GM23338 (cell line): ENCODE results near the gene CASP8. TPM values are rescaled to one million over a fixed set of nuclear protein-coding genes. Genes with fewer than 3 reads are reported as not detected.

ENCODE experiments used
- ATAC-seq: fragments of 200-7000 bp; cut with Tn5 transposase; 3 replicates; pipeline ENCODE4 v1.9.1; 2020
- DNase-seq: peaks from one replicate; pipeline ENCODE4 v3.0.0-alpha.2; 2015; ENCODE audit warnings: low spot score
- H2AFZ ChIP-seq: fragments of 200-600 bp; sonication (generic); 2 replicates; pipeline ENCODE4 v1.8.0; 2016; ENCODE audit warnings: antibody characterized with exemption, mild to moderate bottlenecking, moderate library complexity
- H3F3A ChIP-seq: fragments of 200-600 bp; sonication (generic); replicated peaks from 2 replicates; pipeline ENCODE4 v1.8.0; 2017; ENCODE audit warnings: antibody characterized with exemption, mixed run types, low read depth
- H3K27ac ChIP-seq: fragments of 200-600 bp; sonication (generic); 2 replicates; pipeline ENCODE4 v1.6.1; 2016; ENCODE audit warnings: low read depth
- H3K27me3 ChIP-seq: fragments of 200-600 bp; sonication (generic); 2 replicates; pipeline ENCODE4 v1.8.0; 2016; ENCODE audit warnings: mild to moderate bottlenecking, mixed run types, moderate library complexity; ENCODE audit not compliant: insufficient read depth
- H3K36me3 ChIP-seq: fragments of 200-600 bp; sonication (generic); 2 replicates; pipeline ENCODE4 v1.8.0; 2016; ENCODE audit warnings: mild to moderate bottlenecking; ENCODE audit not compliant: insufficient read depth
- H3K4me1 ChIP-seq: fragments of 200-600 bp; sonication (generic); 2 replicates; pipeline ENCODE4 v1.8.0; 2016; ENCODE audit warnings: mild to moderate bottlenecking, moderate library complexity; ENCODE audit not compliant: insufficient read depth
- H3K4me2 ChIP-seq: fragments of 200-600 bp; sonication (generic); 2 replicates; pipeline ENCODE4 v1.7.1; 2017; ENCODE audit warnings: mixed run types
- H3K4me3 ChIP-seq: fragments of 200-600 bp; sonication (generic); 2 replicates; pipeline ENCODE4 v1.6.1; 2016; ENCODE audit warnings: mixed run types
- H3K79me2 ChIP-seq: fragments of 200-600 bp; sonication (generic); replicated peaks from 2 replicates; pipeline ENCODE4 v1.8.0; 2017; ENCODE audit warnings: mild to moderate bottlenecking; ENCODE audit not compliant: insufficient read depth
- H3K9me2 ChIP-seq: fragments of 200-600 bp; sonication (generic); 2 replicates; pipeline ENCODE4 v1.8.0; 2017; ENCODE audit not compliant: insufficient read depth
- H4K20me1 ChIP-seq: fragments of 200-600 bp; sonication (generic); replicated peaks from 2 replicates; pipeline ENCODE4 v1.8.0; 2017; ENCODE audit warnings: mild to moderate bottlenecking; ENCODE audit not compliant: insufficient read depth
- H3K27ac Mint-ChIP-seq: 2 replicates; pipeline ENCODE4 v1.8.0; 2020; ENCODE audit warnings: inconsistent platforms, mild to moderate bottlenecking, moderate library complexity, mixed read lengths
- H3K27me3 Mint-ChIP-seq: 3 replicates; pipeline ENCODE4 v1.8.0; 2022; ENCODE audit warnings: low read depth, mild to moderate bottlenecking, moderate library complexity, mixed read lengths, inconsistent platforms; ENCODE audit not compliant: insufficient read depth, poor library complexity
- H3K36me3 Mint-ChIP-seq: 3 replicates; pipeline ENCODE4 v1.8.0; 2021; ENCODE audit warnings: low read depth, mild to moderate bottlenecking, inconsistent platforms, moderate library complexity, mixed read lengths
- H3K4me1 Mint-ChIP-seq: 3 replicates; pipeline ENCODE4 v1.8.0; 2020; ENCODE audit warnings: mild to moderate bottlenecking, inconsistent platforms, mixed read lengths
- H3K4me3 Mint-ChIP-seq: 3 replicates; pipeline ENCODE4 v1.8.0; 2021; ENCODE audit warnings: moderate library complexity, mild to moderate bottlenecking, inconsistent platforms, mixed read lengths
- H3K9me3 Mint-ChIP-seq: 3 replicates; pipeline ENCODE4 v1.8.0; 2020; ENCODE audit warnings: moderate library complexity, mild to moderate bottlenecking, inconsistent platforms, mixed read lengths
- CREB1 ChIP-seq: fragments of 250-450 bp; sonication (Bioruptor Pico); IDR thresholded peaks from 2 replicates; pipeline ENCODE4 v1.5.0; 2020; ENCODE audit warnings: low read depth, mild to moderate bottlenecking, moderate library complexity
- CTCF ChIP-seq, 2 experiments: fragments of 200-600 bp in 1 of 2; sonication (generic) in 1 of 2; conservative IDR thresholded peaks; 2 replicates each; pipeline versions ENCODE4 v1.5.1 to v1.6.1; 2016 to 2017; ENCODE audit warnings: antibody characterized with exemption in 2 of 2, low read depth in 2 of 2, mild to moderate bottlenecking in 2 of 2, moderate library complexity in 1 of 2
- ETS1 ChIP-seq: IDR thresholded peaks from 2 replicates; pipeline ENCODE4 v1.6.1; 2016; ENCODE audit warnings: antibody characterized with exemption
- EZH2 ChIP-seq: fragments of 200-600 bp; sonication (generic); IDR thresholded peaks from one replicate; pipeline ENCODE4 v1.8.0; 2017; ENCODE audit warnings: antibody characterized with exemption, mild to moderate bottlenecking, low read depth; ENCODE audit not compliant: unreplicated experiment
- EZH2phosphoT487 ChIP-seq: fragments of 200-600 bp; sonication (generic); IDR thresholded peaks from one replicate; pipeline ENCODE4 v1.8.1; 2018; ENCODE audit warnings: antibody characterized with exemption; ENCODE audit not compliant: unreplicated experiment
- JUNB ChIP-seq: IDR thresholded peaks from one replicate; pipeline ENCODE4 v1.6.1; 2016; ENCODE audit warnings: antibody characterized with exemption; ENCODE audit not compliant: unreplicated experiment
- NANOG ChIP-seq: IDR thresholded peaks from 2 replicates; pipeline ENCODE4 v1.6.1; 2016; ENCODE audit warnings: antibody characterized with exemption, borderline replicate concordance
- POLR2AphosphoS5 ChIP-seq: IDR thresholded peaks from 2 replicates; pipeline ENCODE4 v1.6.1; 2016; ENCODE audit warnings: antibody characterized with exemption, low read depth
- STAT1 ChIP-seq: IDR thresholded peaks from one replicate; pipeline ENCODE4 v1.6.1; 2016; ENCODE audit warnings: antibody characterized with exemption; ENCODE audit not compliant: unreplicated experiment
- ZNF114 ChIP-seq: fragments of 250-450 bp; sonication (Bioruptor Pico); IDR thresholded peaks from 2 replicates; pipeline ENCODE4 v1.5.0; 2020; ENCODE audit warnings: mild to moderate bottlenecking, moderate library complexity
- ZNF331 ChIP-seq: fragments of 250-450 bp; sonication (Bioruptor Pico); IDR thresholded peaks from 2 replicates; pipeline ENCODE4 v1.5.0; 2020; ENCODE audit warnings: low read depth, mild to moderate bottlenecking, moderate library complexity
- polyA plus RNA-seq: library from polyadenylated mRNA; unstranded; fragments of >200 nt; fragmentation: Nextera tagmentation; extraction: Ambion mirVana; gene quantifications from 2 replicates; pipeline ENCODE4 v1.2.1, GENCODE V29; 2016
- total RNA-seq: library from RNA; depleted of rRNA; stranded (reverse); fragments of >200 nt; shearing (Covaris generic); gene quantifications from 2 replicates; pipeline ENCODE4 v1.2.3, GENCODE V29; 2014
- TF ChIP-seq, protein P1 (sequence below): IDR thresholded peaks from one replicate; pipeline ENCODE4 v1.6.1; 2018; ENCODE audit warnings: antibody characterized with exemption; ENCODE audit not compliant: unreplicated experiment
- TF ChIP-seq, protein P2 (sequence below): fragments of 250-450 bp; sonication (Bioruptor Pico); IDR thresholded peaks from 2 replicates; pipeline ENCODE4 v1.5.0; 2020; ENCODE audit warnings: mild to moderate bottlenecking, moderate library complexity

CASP8 gene
- total and polyA plus RNA-seq, 2 experiments from 2014 or later, result 2.3 to 3.6 TPM

DNA sequence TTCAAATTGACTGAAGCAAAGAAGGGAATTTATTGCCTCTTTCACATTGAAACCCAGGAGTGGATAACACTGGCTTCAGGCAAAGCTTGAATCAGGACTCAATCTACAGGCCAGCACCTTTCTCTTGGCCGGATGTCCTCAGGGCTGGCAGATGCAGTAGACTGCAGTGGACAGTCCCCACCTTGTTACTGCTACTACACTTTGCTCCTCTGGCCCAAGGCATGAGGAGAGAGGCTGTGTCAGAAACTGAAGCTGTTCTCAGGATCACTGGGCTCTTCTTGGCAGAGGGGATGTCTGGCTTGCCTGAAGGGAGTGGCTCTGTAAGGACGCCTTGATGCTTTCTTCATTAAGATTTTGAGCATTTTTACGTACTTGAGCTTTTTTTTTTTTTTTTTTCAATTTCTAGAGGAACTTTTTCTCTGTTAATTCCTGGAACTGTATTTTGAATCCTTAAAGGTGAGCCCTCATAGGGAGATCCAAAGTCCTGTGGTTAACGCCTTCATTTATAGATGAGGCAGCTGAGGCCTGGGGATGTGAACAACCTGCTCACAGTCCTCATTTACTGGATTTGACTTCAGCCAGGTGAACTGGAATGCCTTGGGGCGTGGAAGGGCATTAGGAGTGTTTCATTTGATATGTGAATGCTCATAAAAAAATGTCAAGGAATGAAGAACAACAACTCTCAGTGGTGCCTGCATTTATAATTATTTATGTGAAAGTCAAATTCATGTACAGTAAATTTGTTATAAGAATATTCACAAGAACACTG is 40.8 kb upstream of the CASP8 start (continued):
- TF ChIP-seq CTCF (conservative IDR thresholded peaks at IDR 0.05; ENCODE audit: low read depth in 2 of 2) (no peak), ZNF114 (CRISPR knock-in tag) (no peak), CREB1 (CRISPR knock-in tag) (no peak), EZH2 (no peak), ZNF331 (no peak), ETS1 (no peak), POLR2AphosphoS5 (no peak), EZH2phosphoT487 (no peak), JUNB (no peak), NANOG (no peak), STAT1 (no peak)
- TF ChIP-seq, protein P1, sequence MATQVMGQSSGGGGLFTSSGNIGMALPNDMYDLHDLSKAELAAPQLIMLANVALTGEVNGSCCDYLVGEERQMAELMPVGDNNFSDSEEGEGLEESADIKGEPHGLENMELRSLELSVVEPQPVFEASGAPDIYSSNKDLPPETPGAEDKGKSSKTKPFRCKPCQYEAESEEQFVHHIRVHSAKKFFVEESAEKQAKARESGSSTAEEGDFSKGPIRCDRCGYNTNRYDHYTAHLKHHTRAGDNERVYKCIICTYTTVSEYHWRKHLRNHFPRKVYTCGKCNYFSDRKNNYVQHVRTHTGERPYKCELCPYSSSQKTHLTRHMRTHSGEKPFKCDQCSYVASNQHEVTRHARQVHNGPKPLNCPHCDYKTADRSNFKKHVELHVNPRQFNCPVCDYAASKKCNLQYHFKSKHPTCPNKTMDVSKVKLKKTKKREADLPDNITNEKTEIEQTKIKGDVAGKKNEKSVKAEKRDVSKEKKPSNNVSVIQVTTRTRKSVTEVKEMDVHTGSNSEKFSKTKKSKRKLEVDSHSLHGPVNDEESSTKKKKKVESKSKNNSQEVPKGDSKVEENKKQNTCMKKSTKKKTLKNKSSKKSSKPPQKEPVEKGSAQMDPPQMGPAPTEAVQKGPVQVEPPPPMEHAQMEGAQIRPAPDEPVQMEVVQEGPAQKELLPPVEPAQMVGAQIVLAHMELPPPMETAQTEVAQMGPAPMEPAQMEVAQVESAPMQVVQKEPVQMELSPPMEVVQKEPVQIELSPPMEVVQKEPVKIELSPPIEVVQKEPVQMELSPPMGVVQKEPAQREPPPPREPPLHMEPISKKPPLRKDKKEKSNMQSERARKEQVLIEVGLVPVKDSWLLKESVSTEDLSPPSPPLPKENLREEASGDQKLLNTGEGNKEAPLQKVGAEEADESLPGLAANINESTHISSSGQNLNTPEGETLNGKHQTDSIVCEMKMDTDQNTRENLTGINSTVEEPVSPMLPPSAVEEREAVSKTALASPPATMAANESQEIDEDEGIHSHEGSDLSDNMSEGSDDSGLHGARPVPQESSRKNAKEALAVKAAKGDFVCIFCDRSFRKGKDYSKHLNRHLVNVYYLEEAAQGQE, result no peak

DNA sequence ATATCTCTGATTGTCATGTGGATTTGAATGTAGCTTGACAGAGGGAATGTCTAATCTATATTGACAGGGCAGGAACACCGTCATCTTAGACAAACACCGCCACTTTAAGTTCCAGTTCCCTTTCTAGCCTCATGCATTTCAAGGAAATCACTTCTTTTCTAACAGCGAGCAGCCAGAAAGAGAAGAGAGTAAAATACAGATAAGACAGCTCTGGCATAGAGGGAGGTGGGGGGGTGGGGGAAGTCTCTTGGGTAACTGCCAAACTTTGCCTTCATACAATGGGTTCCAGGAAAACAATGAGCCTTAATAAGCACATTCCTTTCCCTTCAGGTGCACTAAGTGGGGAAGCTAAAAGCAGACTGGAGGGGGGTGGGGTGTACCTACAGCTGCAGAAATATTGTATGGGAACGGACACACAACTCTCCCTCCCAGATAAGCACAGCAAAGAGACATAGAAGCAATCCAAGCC is 40.2 kb upstream of the CASP8 start:
- Histone ChIP-seq H3K27me3 (no peaks in the 10 kb centered on the region), H3K36me3 (no peaks in the 10 kb centered on the region), H3K4me3 (0 out of 2 replicates have a peak overlapping the region, but pooled peaks have one; percentile 9), H3K4me2 (peak overlapping the region; percentile 64; the same call in 1 of the 2 replicates), H4K20me1 (no peaks in the 10 kb centered on the region), H2AFZ (no peak overlapping the region), H3K79me2 (no peaks in the 10 kb centered on the region), H3K27ac (peak overlapping the region; percentile 80), H3K9me2 (no peaks in the 10 kb centered on the region; the same call in 1 of the 2 replicates), H3K4me1 (peaks cover 19% of the 10 kb centered on the region), H3F3A (no peaks in the 10 kb centered on the region)
- Mint-ChIP-seq H3K27me3 (peaks cover 2% of the 10 kb centered on the region), H3K4me3 (no peak overlapping the region), H3K27ac (no peak overlapping the region), H3K9me3 (no peaks in the 10 kb centered on the region; the same call in 1 of the 3 replicates), H3K4me1 (peaks cover 24% of the 10 kb centered on the region), H3K36me3 (peaks cover 10% of the 10 kb centered on the region; the same call in 1 of the 3 replicates)
- DNase-seq (peak; percentile 56), ATAC-seq (peak; percentile 88)
- no peak for TF ChIP-seq STAT1
- TF ChIP-seq, protein P2, sequence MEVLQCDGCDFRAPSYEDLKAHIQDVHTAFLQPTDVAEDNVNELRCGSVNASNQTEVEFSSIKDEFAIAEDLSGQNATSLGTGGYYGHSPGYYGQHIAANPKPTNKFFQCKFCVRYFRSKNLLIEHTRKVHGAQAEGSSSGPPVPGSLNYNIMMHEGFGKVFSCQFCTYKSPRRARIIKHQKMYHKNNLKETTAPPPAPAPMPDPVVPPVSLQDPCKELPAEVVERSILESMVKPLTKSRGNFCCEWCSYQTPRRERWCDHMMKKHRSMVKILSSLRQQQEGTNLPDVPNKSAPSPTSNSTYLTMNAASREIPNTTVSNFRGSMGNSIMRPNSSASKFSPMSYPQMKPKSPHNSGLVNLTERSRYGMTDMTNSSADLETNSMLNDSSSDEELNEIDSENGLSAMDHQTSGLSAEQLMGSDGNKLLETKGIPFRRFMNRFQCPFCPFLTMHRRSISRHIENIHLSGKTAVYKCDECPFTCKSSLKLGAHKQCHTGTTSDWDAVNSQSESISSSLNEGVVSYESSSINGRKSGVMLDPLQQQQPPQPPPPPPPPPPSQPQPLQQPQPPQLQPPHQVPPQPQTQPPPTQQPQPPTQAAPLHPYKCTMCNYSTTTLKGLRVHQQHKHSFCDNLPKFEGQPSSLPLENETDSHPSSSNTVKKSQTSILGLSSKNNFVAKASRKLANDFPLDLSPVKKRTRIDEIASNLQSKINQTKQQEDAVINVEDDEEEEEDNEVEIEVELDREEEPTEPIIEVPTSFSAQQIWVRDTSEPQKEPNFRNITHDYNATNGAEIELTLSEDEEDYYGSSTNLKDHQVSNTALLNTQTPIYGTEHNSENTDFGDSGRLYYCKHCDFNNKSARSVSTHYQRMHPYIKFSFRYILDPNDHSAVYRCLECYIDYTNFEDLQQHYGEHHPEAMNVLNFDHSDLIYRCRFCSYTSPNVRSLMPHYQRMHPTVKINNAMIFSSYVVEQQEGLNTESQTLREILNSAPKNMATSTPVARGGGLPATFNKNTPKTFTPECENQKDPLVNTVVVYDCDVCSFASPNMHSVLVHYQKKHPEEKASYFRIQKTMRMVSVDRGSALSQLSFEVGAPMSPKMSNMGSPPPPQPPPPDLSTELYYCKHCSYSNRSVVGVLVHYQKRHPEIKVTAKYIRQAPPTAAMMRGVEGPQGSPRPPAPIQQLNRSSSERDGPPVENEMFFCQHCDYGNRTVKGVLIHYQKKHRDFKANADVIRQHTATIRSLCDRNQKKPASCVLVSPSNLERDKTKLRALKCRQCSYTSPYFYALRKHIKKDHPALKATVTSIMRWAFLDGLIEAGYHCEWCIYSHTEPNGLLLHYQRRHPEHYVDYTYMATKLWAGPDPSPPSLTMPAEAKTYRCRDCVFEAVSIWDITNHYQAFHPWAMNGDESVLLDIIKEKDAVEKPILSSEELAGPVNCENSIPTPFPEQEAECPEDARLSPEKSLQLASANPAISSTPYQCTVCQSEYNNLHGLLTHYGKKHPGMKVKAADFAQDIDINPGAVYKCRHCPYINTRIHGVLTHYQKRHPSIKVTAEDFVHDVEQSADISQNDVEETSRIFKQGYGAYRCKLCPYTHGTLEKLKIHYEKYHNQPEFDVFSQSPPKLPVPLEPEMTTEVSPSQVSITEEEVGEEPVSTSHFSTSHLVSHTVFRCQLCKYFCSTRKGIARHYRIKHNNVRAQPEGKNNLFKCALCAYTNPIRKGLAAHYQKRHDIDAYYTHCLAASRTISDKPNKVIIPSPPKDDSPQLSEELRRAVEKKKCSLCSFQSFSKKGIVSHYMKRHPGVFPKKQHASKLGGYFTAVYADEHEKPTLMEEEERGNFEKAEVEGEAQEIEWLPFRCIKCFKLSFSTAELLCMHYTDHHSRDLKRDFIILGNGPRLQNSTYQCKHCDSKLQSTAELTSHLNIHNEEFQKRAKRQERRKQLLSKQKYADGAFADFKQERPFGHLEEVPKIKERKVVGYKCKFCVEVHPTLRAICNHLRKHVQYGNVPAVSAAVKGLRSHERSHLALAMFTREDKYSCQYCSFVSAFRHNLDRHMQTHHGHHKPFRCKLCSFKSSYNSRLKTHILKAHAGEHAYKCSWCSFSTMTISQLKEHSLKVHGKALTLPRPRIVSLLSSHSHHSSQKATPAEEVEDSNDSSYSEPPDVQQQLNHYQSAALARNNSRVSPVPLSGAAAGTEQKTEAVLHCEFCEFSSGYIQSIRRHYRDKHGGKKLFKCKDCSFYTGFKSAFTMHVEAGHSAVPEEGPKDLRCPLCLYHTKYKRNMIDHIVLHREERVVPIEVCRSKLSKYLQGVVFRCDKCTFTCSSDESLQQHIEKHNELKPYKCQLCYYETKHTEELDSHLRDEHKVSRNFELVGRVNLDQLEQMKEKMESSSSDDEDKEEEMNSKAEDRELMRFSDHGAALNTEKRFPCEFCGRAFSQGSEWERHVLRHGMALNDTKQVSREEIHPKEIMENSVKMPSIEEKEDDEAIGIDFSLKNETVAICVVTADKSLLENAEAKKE, result no peak
